ENCODE measurements around the gene FXYD6. TPM values are rescaled to one million over a fixed set of nuclear protein-coding genes. Genes with fewer than 3 reads are reported as not detected.

The FXYD6 gene
- total and polyA plus RNA-seq, 12 donors: 22.0 to 65.2 (median 36.1) TPM

GRCh38 chr11:117835576-117835975, 40.9 kb downstream of the FXYD6 start:
- H3K4me1 ChIP-seq: peaks cover 3 to 24% (median 17%) of the 10 kb centered on the region in 9 donors
- DNase-seq: no peak

GRCh38 chr11:117834838-117835443, 41.5 kb downstream of the FXYD6 start:
- DNase-seq (no peak), ATAC-seq (no peak)
- peaks cover 3 to 30% (median 20%) of the 10 kb centered on the region in 9 donors for H3K4me1 ChIP-seq
- H3K27me3 ChIP-seq: no peaks in the 10 kb centered on the region
- H3K4me3 ChIP-seq: no peak overlapping the region
- H3K36me3 ChIP-seq: peaks cover 0 to 61% (median 0%) of the 10 kb centered on the region in 9 donors
- 87 to 89% methylated on average over 17 of the region's 17 CpGs for WGBS, 2 donors
- intact Hi-C loops (cut with DNase I): no loop called here
- no peaks in the 10 kb centered on the region for H3K9me3 ChIP-seq
- H3K27ac ChIP-seq: no peak overlapping the region
- TF ChIP-seq CTCF (IDR thresholded peaks at IDR 0.05): no peak

More at GRCh38 chr11:117835576-117835975, 40.9 kb downstream of the FXYD6 start:
- H3K9me3 ChIP-seq: no peaks in the 10 kb centered on the region
- H3K36me3 ChIP-seq: peaks cover 0 to 67% (median 0%) of the 10 kb centered on the region in 9 donors
- 94 to 97% methylated on average over 8 of the region's 8 CpGs for WGBS, 2 donors
- intact Hi-C loops (cut with DNase I): no loop called here
- no peak for TF ChIP-seq CTCF (IDR thresholded peaks at IDR 0.05)
- H3K27me3 ChIP-seq: no peaks in the 10 kb centered on the region
- no peak overlapping the region for H3K4me3 ChIP-seq
- ATAC-seq: no peak
- no peak overlapping the region for H3K27ac ChIP-seq

GRCh38 chr11:117834068-117834810, 42.2 kb downstream of the FXYD6 start:
- no peaks in the 10 kb centered on the region for H3K27me3 ChIP-seq
- H3K4me3 ChIP-seq: no peak overlapping the region
- DNase-seq (peak in 1 of 2 donors; percentile 3), ATAC-seq (no peak)
- H3K36me3 ChIP-seq: peaks cover 0 to 54% (median 0%) of the 10 kb centered on the region in 9 donors
- no peak overlapping the region for H3K27ac ChIP-seq
- TF ChIP-seq CTCF (IDR thresholded peaks at IDR 0.05): no peak
- H3K9me3 ChIP-seq: no peaks in the 10 kb centered on the region
- 93% methylated on average over 6 of the region's 6 CpGs for WGBS, 2 donors
- peaks cover 3 to 35% (median 24%) of the 10 kb centered on the region in 9 donors for H3K4me1 ChIP-seq
- intact Hi-C loops (cut with DNase I): no loop called here

GRCh38 chr11:117833401-117833891, 43.0 kb downstream of the FXYD6 start:
- H3K4me1 ChIP-seq: peaks cover 3 to 43% (median 32%) of the 10 kb centered on the region in 9 donors
- peaks cover 0 to 46% (median 0%) of the 10 kb centered on the region in 9 donors for H3K36me3 ChIP-seq
- ATAC-seq (peak in 2 of 8 donors; percentile 6 to 14), DNase-seq (peak in 1 of 2 donors; percentile 2)
- H3K9me3 ChIP-seq: no peaks in the 10 kb centered on the region
- TF ChIP-seq CTCF (IDR thresholded peaks at IDR 0.05): no peak
- 56 to 60% methylated on average over 7 of the region's 7 CpGs for WGBS, 2 donors
- no peak overlapping the region for H3K4me3 ChIP-seq
- intact Hi-C loops (cut with DNase I): no loop called here
- H3K27me3 ChIP-seq: no peaks in the 10 kb centered on the region
- no peak overlapping the region for H3K27ac ChIP-seq

Data from heart right ventricle (tissue), 16 donors.